Right renal pelvis (tissue), 4 donors: ENCODE results near the gene HYPK. TPM values are rescaled to one million over a fixed set of nuclear protein-coding genes. Genes with fewer than 3 reads are reported as not detected.
"Not testable (repeated sequence)": the region's sequence is repeated elsewhere in the genome, so short reads cannot be mapped to it uniquely, and the experiment has no call there.

Source experiments
- DNase-seq, 4 donors: peaks; one replicate each; pipeline ENCODE4 v3.0.0-alpha.2; 2013; ENCODE audit warnings: low read depth in 4 of 4, low spot score in 3 of 4, missing footprints in 1 of 4
- polyA plus RNA-seq, 4 donors: library from polyadenylated mRNA; unstranded; fragments of 120-200 nt; gene quantifications; one replicate each; pipeline ENCODE4 v1.2.1, GENCODE V29; 2013; ENCODE audit not compliant: insufficient read length in 4 of 4

HYPK gene
- polyA plus RNA-seq, 4 donors, result 8.6 to 13.6 (median 11.3) TPM

- DNase-seq, result not testable (repeated sequence)
Observed at GRCh38 chr15:43830691-43831275, 30.4 kb downstream of the HYPK start.

GRCh38 chr15:43831519-43832052, 31.2 kb downstream of the HYPK start:
- not testable (repeated sequence) for DNase-seq

DNA sequence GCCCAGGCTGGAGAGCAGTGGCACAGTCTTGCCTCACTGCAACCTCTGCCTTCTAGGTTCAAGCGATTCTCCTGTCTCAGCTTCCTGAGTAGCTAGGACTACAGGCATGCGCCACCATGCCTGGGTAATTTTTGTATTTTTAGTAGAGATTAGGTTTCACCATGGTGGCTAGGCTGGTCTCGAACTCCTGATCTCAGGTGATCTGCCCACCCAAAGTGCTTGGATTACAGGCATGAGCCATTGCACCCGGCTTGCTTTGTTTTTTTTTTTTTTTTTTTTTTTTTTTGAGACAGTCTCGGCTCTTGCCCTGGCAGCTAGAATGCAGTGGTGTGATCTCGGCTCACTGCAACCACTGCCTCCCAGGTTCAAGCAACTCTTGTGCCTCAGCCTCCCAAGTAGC, 32.1 kb downstream of the HYPK start:
- not testable (repeated sequence) for DNase-seq

DNA sequence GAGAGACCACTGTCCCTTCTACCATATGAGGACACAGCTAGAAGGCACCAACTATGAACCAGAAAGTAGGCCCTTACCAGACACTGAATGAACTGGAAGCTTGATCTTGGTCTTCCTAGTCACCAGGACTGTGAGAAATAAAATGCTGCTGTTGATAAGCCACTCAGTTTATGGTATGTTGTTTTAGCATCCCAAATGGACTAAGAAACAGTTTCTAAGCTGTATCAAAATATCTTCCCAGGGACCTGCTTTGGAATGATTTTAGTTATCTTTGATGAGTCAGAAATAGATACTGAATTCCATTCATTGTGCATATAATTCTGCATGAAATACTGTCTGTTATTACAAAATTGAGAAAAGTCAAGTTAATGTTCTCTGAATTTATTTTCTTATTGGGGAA, 45.0 kb downstream of the HYPK start:
- no peak for DNase-seq

GRCh38 chr15:43851251-43851650, 50.9 kb downstream of the HYPK start:
- no peak for DNase-seq

DNA sequence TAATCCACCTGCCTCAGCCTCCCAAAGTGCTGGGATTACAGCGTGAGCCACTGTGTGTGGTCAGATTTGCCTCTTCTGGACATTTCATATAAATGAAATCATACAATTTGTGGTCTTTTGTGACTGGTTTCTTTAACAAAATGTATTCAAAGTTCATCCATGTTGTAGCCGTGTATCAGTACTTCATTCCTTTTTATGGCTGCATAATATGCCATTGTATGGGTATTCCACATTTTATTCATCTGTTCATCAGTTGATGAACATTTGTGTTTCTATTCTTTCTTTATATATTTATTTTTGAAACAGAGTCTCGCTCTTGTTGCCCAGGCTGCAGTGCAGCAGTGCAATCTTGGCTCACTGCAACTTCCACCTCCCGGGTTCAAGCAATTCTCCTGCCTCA, 52.2 kb downstream of the HYPK start:
- no peak for DNase-seq

Other genes starting within 250 kb of the HYPK start
- gene PPIP5K1, start 210.4 kb upstream of the HYPK start, polyA plus RNA-seq, result 10 to 100 TPM; 19.3 to 24.8 (median 22.8) TPM
- gene CKMT1B, start 206.6 kb upstream of the HYPK start, polyA plus RNA-seq, result 1 to 10 TPM; 2.5 to 4.2 (median 3.1) TPM
- gene STRC, start 181.8 kb upstream of the HYPK start, polyA plus RNA-seq, result 1 to 10 TPM in 2 of 4 donors, under 1 TPM in 2; 0.35 to 1.7 (median 0.92) TPM
- gene CATSPER2, start 151.8 kb upstream of the HYPK start, polyA plus RNA-seq, result 1 to 10 TPM; 2.1 to 6.9 (median 4.2) TPM
- 1 to 10 TPM in 3 of 4 donors, under 1 TPM in 1; 0.84 to 3.1 (median 1.7) TPM for gene CKMT1A, start 106.7 kb upstream of the HYPK start, polyA plus RNA-seq
- gene PDIA3, start 54.2 kb upstream of the HYPK start, polyA plus RNA-seq, result 100 to 1,000 TPM; 595 to 674 (median 634) TPM
- gene ELL3, start 23.6 kb upstream of the HYPK start, polyA plus RNA-seq, result 1 to 10 TPM; 2.9 to 3.9 (median 3.1) TPM
- gene SERF2, start 8.3 kb upstream of the HYPK start, polyA plus RNA-seq, result 100 to 1,000 TPM; 602 to 717 (median 629) TPM
- under 1 TPM in 1 of 4 donors, not detected in 3; 0.26 TPM for gene SERINC4, start 379 bp upstream of the HYPK start, polyA plus RNA-seq
- 10 to 100 TPM; 63.6 to 69.5 (median 67.2) TPM for gene MFAP1, start 24.1 kb downstream of the HYPK start, polyA plus RNA-seq
- 10 to 100 TPM; 13.4 to 14.9 (median 14.7) TPM for gene WDR76, start 26.4 kb downstream of the HYPK start, polyA plus RNA-seq